Stimulated activated CD4-positive, alpha-beta T cell treated with anti-CD3 and anti-CD28 coated beads, TNF-alpha, amount 100 ng/mL, for 4 hours (primary cell): ENCODE measurements around the gene DPPA3.
"Not testable (repeated sequence)": the region's sequence is repeated elsewhere in the genome, so short reads cannot be mapped to it uniquely, and the experiment has no call there.

Source experiments
- DNase-seq, 3 experiments: peaks; one replicate each; pipeline ENCODE4 v3.0.0-alpha.2; 2020; ENCODE audit warnings: low read depth in 3 of 3

DPPA3 gene

GRCh38 chr12:7730984-7731383 is 19.8 kb downstream of the DPPA3 start:
- DNase-seq: not testable (repeated sequence)

- DNase-seq: no peak
Measured at GRCh38 chr12:7731486-7731885, 20.3 kb downstream of the DPPA3 start.

GRCh38 chr12:7732993-7733392 is 21.8 kb downstream of the DPPA3 start:
- DNase-seq: no peak

- DNase-seq: no peak
Measured at GRCh38 chr12:7747246-7747645, 36.0 kb downstream of the DPPA3 start, which contains the start of gene CLEC4C. Gene CLEC4C, minus strand, starts transcription at chr12:7747375. Its CDS starts 27 bp downstream, at chr12:7747348.

- no peak for DNase-seq
Measured at GRCh38 chr12:7748852-7749251, 37.6 kb downstream of the DPPA3 start.

- DNase-seq: no peak
Measured at GRCh38 chr12:7749442-7749841, 38.2 kb downstream of the DPPA3 start.

- DNase-seq: no peak
Measured at GRCh38 chr12:7750350-7750749, 39.1 kb downstream of the DPPA3 start.

- no peak for DNase-seq
Measured at GRCh38 chr12:7751394-7751793, 40.2 kb downstream of the DPPA3 start.

- not testable (repeated sequence) for DNase-seq
Measured at GRCh38 chr12:7751941-7752922, 41.0 kb downstream of the DPPA3 start.

- not testable (repeated sequence) for DNase-seq
Measured at GRCh38 chr12:7755668-7756067, 44.4 kb downstream of the DPPA3 start.

GRCh38 chr12:7756993-7757392 is 45.8 kb downstream of the DPPA3 start:
- DNase-seq: no peak

- DNase-seq: no peak
Measured at GRCh38 chr12:7758766-7759140, 47.5 kb downstream of the DPPA3 start.
